ENCODE data around the gene NDUFB6.

- no peak for TF ChIP-seq EZH2 (optimal IDR thresholded peaks at IDR 0.05; ENCODE audit: low read depth, low read length)
- TF ChIP-seq CTCF (IDR thresholded peaks at IDR 0.05; ENCODE audit: low read length), result no peak
Observed at GRCh38 chr9:32550150-32550561, 22.8 kb downstream of the NDUFB6 start.

All from MM.1S (cell line).